ENCODE data around the gene ZBTB7C.

The ZBTB7C gene

GRCh38 chr18:48306838-48307237, 102.3 kb downstream of the ZBTB7C start:
- no peak for TF ChIP-seq CTCF (IDR thresholded peaks at IDR 0.05)

GRCh38 chr18:48304906-48305693, 104.1 kb downstream of the ZBTB7C start:
- TF ChIP-seq CTCF (IDR thresholded peaks at IDR 0.05) = no peak

GRCh38 chr18:48303883-48304282, 105.3 kb downstream of the ZBTB7C start:
- TF ChIP-seq CTCF (IDR thresholded peaks at IDR 0.05) = no peak

GRCh38 chr18:48302736-48303135, 106.4 kb downstream of the ZBTB7C start:
- no peak for TF ChIP-seq CTCF (IDR thresholded peaks at IDR 0.05)

GRCh38 chr18:48300463-48300961, 108.7 kb downstream of the ZBTB7C start:
- no peak for TF ChIP-seq CTCF (IDR thresholded peaks at IDR 0.05)

- no peak for TF ChIP-seq CTCF (IDR thresholded peaks at IDR 0.05)
These were observed 112.0 kb downstream of the ZBTB7C start for GRCh38 chr18:48297139-48297538.

GRCh38 chr18:48296581-48296980, 112.6 kb downstream of the ZBTB7C start:
- TF ChIP-seq CTCF (IDR thresholded peaks at IDR 0.05) = no peak

Data from LNCAP (cell line).